ENCODE measurements around the gene APOO. TPM values are rescaled to one million over a fixed set of nuclear protein-coding genes. Genes with fewer than 3 reads are reported as not detected.

The APOO gene
- total RNA-seq, 1 donor from 2014 or later = 18.6 TPM

DNA sequence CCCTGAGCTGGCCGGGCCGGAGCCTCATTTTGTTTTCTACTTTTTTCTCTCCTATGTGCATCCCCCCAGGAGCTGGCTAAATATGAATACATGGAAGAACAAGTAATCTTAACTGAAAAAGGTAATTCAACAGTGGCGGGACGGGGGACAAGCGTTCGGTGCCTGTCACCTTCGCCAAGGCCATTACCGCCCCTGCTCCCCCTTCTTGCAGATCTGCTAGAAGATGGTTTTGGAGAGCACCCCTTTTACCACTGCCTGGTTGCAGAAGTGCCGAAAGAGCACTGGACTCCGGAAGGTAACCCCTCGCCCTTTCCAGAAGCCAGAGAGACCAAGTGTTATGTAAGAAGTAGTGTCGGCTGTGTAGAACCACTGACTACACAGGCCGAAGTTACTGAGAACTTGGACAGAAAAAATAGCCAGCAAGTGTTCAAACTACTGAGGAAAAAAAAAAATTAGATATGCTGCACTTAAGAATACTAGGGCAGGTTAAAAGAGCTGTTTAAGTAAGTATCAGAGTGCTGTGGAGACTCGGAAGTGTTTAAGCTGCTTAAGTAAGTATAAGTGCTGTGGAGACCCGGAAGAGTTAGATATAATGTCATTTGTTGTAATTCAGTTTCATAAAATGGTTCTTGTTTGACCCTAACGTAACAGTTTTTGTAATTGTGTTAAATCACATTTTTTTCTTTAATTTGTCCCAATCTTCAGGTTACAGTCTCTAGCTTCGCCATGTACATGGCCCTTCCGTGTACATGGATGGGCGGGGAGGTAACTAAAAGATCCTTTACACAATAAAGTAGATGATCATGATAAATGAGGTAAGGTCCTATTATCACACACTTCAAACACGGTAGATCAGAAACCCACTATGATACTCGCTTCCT, 123.9 kb downstream of the APOO start:
- DNase-seq (ENCODE audit: low read depth) = no peak
- H3K4me3 ChIP-seq (ENCODE audit: low read depth, low read length) = peak overlapping the region; percentile 77
- TF ChIP-seq, protein P1, sequence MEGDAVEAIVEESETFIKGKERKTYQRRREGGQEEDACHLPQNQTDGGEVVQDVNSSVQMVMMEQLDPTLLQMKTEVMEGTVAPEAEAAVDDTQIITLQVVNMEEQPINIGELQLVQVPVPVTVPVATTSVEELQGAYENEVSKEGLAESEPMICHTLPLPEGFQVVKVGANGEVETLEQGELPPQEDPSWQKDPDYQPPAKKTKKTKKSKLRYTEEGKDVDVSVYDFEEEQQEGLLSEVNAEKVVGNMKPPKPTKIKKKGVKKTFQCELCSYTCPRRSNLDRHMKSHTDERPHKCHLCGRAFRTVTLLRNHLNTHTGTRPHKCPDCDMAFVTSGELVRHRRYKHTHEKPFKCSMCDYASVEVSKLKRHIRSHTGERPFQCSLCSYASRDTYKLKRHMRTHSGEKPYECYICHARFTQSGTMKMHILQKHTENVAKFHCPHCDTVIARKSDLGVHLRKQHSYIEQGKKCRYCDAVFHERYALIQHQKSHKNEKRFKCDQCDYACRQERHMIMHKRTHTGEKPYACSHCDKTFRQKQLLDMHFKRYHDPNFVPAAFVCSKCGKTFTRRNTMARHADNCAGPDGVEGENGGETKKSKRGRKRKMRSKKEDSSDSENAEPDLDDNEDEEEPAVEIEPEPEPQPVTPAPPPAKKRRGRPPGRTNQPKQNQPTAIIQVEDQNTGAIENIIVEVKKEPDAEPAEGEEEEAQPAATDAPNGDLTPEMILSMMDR (conservative IDR thresholded peaks at IDR 0.05; ENCODE audit: low read depth, low read length) = no peak

Other genes with a start within 250 kb of the APOO start
- gene PRDX4, start 240.4 kb downstream of the APOO start, total RNA-seq = 254 and 265 TPM in 2 replicates
- 56.3 and 59.0 TPM in 2 replicates for gene ACOT9, start 164.7 kb downstream of the APOO start, total RNA-seq
- 191 and 1,141 TPM in 2 replicates for gene SAT1, start 124.8 kb downstream of the APOO start, total RNA-seq
- gene CXorf58, start 68 bp upstream of the APOO start, total RNA-seq = not detected in 2 replicates
- gene KLHL15, start 119.2 kb upstream of the APOO start, total RNA-seq = 3.4 and 4.9 TPM in 2 replicates
- gene EIF2S3, start 147.0 kb upstream of the APOO start, total RNA-seq = 92.7 and 214 TPM in 2 replicates
- gene ZFX, start 241.8 kb upstream of the APOO start, total RNA-seq = 10.8 and 25.1 TPM in 2 replicates